LNCAP (cell line): ENCODE results near the gene GMDS.

Experiments used
- CTCF ChIP-seq: fragments of 450-650 bp; IDR thresholded peaks from 2 replicates; pipeline ENCODE4 v1.5.1; 2017; ENCODE audit warnings: mild to moderate bottlenecking

GMDS gene

GRCh38 chr6:1851681-1852456, 393.5 kb downstream of the GMDS start:
- no peak for TF ChIP-seq CTCF

- TF ChIP-seq CTCF: no peak
Measured at GRCh38 chr6:1850840-1851157, 394.6 kb downstream of the GMDS start.

- no peak for TF ChIP-seq CTCF
Measured at GRCh38 chr6:1850121-1850839, 395.1 kb downstream of the GMDS start.

GRCh38 chr6:1849691-1850090, 395.7 kb downstream of the GMDS start:
- no peak for TF ChIP-seq CTCF

GRCh38 chr6:1848752-1849151, 396.7 kb downstream of the GMDS start:
- TF ChIP-seq CTCF: no peak

GRCh38 chr6:1846611-1847010, 398.8 kb downstream of the GMDS start:
- no peak for TF ChIP-seq CTCF

GRCh38 chr6:1842334-1842733, 403.1 kb downstream of the GMDS start:
- no peak for TF ChIP-seq CTCF
